Stimulated activated naive CD4-positive, alpha-beta T cell treated with Interleukin-2 at 50 U/mL for 16 hours (primary cell): ENCODE results near the gene CRYBA4.
A peak's percentile ranks its signal among the peaks of the same experiment; 100 is the strongest.

Experiments
- DNase-seq: peaks from one replicate; lab custom pipeline; 2025; lab: John Stamatoyannopoulos, UW

Gene CRYBA4

GRCh38 chr22:26660961-26661578 is 39.3 kb downstream of the CRYBA4 start:
- DNase-seq: no peak

- DNase-seq: no peak
These were observed 40.4 kb downstream of the CRYBA4 start for GRCh38 chr22:26662160-26662559.

DNA sequence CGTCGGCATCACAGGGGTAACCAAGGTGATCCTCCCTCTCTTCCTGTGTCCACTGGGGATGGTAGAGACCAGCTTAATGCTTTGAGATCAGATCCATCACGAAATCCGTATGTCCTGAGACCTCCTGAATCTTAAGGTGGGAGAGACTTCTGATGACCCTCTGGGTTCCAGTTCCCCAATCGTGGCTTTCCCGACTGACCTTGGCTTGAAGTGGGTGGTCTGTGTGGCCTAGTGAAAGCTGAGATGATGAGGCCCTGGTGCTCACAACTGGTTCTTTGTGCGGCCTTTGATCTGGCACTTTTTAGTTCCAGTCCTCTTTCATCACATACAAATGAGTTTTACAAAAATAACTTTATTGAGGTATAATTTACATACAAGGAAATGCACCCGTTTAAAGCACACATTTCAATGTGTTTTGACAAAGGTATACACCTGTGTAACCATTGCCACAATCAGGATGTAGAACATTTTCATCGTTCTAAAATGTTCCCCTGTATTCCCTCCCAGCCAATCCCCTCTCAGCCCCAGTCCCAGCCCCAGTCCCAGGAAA is 41.7 kb downstream of the CRYBA4 start:
- DNase-seq: no peak

- no peak for DNase-seq
These were observed 44.1 kb downstream of the CRYBA4 start for GRCh38 chr22:26665813-26666231.

GRCh38 chr22:26667140-26667539 is 45.4 kb downstream of the CRYBA4 start:
- DNase-seq: no peak

DNA sequence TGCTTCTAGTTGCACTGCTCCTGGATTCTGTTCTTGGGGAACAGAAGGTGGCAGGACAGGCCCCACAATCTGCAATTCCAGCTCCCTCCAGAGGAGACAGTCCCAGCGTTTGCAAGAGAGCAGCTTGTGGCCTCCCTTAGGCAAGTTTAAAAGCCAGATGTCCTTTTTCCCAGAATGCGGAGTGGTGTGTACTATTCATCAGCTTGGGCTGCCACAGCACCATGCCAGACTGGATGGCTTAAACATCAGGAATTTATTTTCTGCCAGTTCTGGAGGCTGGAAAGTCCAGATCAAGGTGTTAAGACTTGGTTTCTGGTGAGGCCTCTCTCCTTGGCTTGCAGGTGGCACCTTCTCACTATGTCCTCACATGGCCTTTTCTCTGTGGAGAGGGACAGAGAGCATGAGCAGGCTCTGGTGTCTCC is 47.3 kb downstream of the CRYBA4 start:
- no peak for DNase-seq

- DNase-seq: no peak
These were observed 48.7 kb downstream of the CRYBA4 start for GRCh38 chr22:26670459-26670858.

DNA sequence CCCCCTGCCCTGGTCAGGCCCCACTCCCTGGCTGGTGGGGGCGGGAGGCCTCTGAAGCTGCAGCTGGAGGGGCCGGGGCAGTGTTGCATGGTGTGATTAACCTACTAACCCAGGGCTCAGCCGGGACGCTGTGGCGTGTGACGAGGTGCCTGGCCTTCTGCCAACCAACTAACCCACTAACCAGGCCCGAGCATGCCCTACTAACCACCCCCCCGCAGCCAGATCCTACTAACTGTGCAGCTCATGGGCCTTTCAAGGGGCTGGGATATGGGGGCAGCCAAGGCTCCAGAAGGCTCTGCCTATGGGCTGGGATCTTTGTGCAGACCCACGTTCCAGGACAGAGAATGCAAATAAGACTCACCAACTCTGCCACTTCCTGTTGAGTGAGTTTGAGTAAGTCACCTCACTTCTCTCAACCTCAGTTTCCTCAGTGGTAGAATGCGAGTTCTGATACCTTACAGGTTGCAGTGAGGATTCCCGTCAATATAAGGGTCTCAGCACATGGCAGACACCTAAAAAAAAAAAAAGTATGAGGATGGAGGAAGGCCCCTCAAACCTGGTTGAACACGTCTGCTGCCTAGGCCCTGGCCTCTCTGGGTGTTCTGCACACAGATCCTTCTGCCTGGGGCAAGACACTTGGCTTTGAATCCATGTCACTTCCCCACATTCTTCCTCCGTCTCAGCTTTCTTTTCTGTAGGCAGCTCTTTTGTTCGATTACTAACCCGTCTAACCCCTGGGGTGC is 49.7 kb downstream of the CRYBA4 start:
- peak; percentile 58 for DNase-seq

GRCh38 chr22:26672060-26672471 is 50.3 kb downstream of the CRYBA4 start:
- DNase-seq: peak; percentile 30

DNA sequence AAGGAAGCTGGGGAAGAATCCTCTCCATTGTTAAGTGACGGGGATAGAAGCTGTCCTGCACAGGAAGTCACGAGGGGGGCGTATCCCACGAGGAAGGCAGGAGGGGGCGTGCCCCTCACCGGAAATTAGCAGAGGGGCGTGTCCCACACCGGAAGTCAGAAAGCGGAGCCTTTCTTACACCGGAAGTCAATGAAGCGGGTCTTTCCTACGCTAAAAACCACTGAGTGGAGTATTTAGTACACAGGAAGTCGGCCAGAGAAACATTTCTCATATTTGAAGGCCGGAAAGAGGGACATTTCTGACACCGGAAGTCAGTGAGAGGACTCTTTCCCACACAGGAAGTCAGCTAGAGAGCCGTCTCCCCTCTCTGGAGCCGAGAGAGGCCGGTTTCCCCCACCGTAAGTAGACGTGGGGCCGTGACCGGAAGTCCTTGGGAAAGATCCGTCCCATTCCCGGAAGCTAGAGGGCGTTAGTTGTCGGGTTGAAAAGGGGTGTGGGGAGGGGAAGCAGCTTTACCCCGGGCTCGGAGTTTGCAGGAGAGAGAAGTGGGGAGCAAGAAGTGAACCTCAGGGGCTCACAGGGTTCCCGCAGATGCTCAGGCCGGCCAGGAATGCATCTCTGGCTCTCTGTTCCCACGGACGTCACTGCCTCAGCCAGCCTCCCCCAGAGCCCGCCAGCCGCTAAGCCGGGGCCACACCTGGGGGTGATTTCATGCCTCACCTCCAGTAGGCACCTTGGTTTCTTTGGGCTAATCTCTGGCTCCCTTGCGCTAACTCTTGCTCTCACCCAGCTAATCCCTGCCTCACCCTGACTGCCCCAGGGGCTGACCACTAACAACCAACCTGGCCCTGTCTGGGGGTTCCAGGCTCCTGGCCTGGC is 51.1 kb downstream of the CRYBA4 start:
- peak; percentile 86 for DNase-seq

DNA sequence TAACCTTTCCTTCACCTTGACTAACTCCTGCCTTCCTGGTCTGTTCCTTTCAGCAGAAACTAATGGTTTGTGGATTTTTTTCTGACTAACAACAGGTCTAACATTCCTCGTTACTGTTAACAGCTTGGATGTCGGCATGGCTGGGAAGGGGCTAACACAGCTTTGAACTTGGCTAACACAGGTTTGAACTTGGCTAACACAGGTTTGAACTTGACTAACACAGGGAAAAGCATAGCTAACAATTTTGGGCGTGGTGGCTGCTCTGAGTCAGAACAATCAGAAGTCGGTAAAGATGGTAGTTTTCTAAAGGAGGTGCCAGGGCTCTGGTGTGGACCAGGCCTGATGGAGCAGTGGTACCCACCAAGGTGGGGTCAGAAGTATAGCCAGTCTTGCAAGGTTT is 51.7 kb downstream of the CRYBA4 start:
- DNase-seq: peak; percentile 36

DNA sequence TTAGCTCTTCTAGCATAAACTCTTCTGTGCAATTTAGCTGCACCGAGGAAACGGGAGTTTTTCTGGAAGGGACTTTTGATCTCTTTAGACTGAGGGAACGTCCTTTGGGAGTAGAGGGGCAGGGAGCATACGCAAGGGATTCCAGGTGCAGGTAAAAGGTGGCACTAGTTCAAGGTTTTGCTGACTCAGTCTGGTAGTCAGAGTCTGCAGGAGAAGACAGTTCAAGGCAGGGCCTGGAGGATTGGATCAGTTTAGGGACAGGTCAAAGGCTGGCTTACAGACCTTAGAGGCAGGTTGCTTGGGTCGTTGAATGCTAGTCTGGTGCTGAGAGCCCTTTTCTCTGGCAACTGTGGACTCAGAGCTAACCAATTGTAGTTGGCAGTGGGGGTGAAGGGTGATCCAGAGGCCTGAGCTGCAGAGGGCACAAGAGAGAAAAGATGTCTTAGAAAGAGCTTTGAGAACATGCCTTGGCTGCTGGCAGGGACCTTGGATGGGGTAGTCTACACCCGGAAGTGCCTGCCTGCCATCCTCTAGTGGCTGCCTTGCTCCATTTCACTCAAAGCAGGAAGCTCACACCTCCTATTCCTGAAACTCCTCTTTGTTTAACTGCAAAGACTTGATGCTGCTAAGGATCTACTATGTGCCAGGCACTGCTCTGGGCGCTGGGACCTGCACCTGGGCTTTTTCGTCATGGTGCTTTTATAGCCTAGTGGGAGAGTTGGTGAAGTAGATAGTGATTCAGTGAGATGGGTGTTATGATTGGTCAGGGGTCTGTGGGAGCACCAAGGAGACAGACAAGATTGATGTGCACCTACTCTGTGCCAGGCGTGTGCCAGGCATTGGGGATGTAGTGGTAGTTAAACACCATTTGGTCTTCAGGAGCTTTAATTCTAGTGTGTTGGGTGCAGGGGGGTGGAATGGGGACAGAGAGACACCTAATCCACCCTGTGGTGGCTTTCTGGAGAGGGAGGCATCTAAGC is 52.7 kb downstream of the CRYBA4 start:
- DNase-seq: no peak

- DNase-seq: no peak
These were observed 54.0 kb downstream of the CRYBA4 start for GRCh38 chr22:26675687-26676268.

GRCh38 chr22:26677217-26677616 is 55.5 kb downstream of the CRYBA4 start:
- no peak for DNase-seq

DNA sequence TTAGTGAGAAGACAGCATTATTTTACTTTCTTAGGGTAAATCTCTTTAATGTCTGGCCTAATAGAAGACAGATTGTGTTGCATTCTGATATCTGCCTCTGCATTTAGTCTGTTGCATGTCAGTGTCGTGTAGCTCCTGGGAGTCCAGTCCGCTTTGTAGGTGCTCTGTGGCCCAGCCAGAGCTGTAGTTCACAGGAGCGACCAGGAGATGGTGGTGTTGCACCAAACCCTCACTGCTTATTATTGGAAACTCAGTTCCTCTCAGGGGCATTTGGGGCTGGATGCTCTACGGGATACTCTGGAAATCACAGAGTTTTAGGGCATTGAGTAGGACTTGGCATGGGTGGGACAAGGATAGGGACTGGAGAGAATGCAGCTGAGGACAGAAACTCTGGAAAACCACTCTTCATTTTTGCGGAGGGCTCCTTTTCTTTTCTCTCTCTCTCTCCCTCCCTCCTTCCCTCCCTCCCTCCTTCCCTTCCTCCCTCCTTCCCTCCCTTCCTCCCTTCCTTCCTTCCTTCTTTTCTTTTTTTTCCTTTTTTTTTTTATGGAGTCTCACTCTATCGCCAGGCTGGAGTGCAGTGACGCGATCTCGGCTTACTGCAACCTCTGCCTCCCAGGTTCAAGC is 57.4 kb downstream of the CRYBA4 start:
- DNase-seq: peak; percentile 59
